Gastroesophageal sphincter (tissue), 4 donors: Measurements from ENCODE around the gene MILR1. TPM values are rescaled to one million over a fixed set of nuclear protein-coding genes. Genes with fewer than 3 reads are reported as not detected.

Experiments used
- ATAC-seq: fragments of 150-250 bp; one replicate; pipeline ENCODE4 v1.9.1; 2016; ENCODE audit warnings: mild to moderate bottlenecking, moderate library complexity
- H3K27ac ChIP-seq, 4 donors: fragments of 200-600 bp; sonication (generic) in 3 of 4; 1 replicate in 3 of 4; 2 replicates in 1 of 4; pipeline ENCODE4 v1.5.1; 2016 to 2019
- H3K27me3 ChIP-seq: fragments of 200-600 bp; sonication (generic); one replicate; pipeline ENCODE4 v1.5.1; 2019
- H3K36me3 ChIP-seq, 2 donors: fragments of 200-600 bp; sonication (generic); one replicate each; pipeline ENCODE4 v1.5.1; 2019; ENCODE audit warnings: control low read depth in 1 of 2
- H3K4me1 ChIP-seq, 3 donors: fragments of 200-600 bp; sonication (generic); 1 replicate in 2 of 3; 2 replicates in 1 of 3; pipeline ENCODE4 v1.5.1; 2016 to 2019; ENCODE audit warnings: control low read depth in 2 of 3
- H3K4me3 ChIP-seq, 2 donors: fragments of 200-600 bp; sonication (generic); one replicate each; pipeline ENCODE4 v1.5.1; 2019; ENCODE audit warnings: mild to moderate bottlenecking in 1 of 2, moderate library complexity in 1 of 2
- H3K9me3 ChIP-seq, 3 donors: fragments of 200-600 bp; sonication (generic); one replicate each; pipeline ENCODE4 v1.5.1; 2017 to 2019; ENCODE audit warnings: control low read depth in 2 of 3
- CTCF ChIP-seq, 4 experiments: fragments of 200-600 bp in 2 of 4; fragments of 450-650 bp in 2 of 4; sonication (generic) in 1 of 4; IDR thresholded peaks; one replicate each; pipeline ENCODE4 v1.5.1; 2017 to 2019; ENCODE audit warnings: antibody characterized with exemption in 4 of 4, mild to moderate bottlenecking in 2 of 4, moderate library complexity in 2 of 4
- EP300 ChIP-seq: sonication (generic); formaldehyde crosslinking; IDR thresholded peaks from one replicate; pipeline ENCODE4 v1.6.1; 2017; ENCODE audit warnings: antibody characterized with exemption, mild to moderate bottlenecking
- POLR2A ChIP-seq, 2 donors: fragments of 450-650 bp; IDR thresholded peaks; one replicate each; pipeline ENCODE4 v1.6.1; 2017; ENCODE audit warnings: antibody characterized with exemption in 2 of 2, mild to moderate bottlenecking in 2 of 2, moderate library complexity in 1 of 2
- POLR2AphosphoS5 ChIP-seq: sonication (generic); formaldehyde crosslinking; IDR thresholded peaks from one replicate; pipeline ENCODE4 v1.6.1; 2017; ENCODE audit warnings: antibody characterized with exemption
- WGBS, 2 donors: methylation state at CpG; one replicate each; pipeline ENCODE4 v1.1.5; 2018; ENCODE audit warnings: low coverage in 1 of 2; 5-methylcytosine and 5-hydroxymethylcytosine counted together
- total RNA-seq, 4 donors: library from RNA; depleted of rRNA; stranded (reverse); fragments of >200 nt; gene quantifications; one replicate each; pipeline ENCODE4 v1.1.0, GENCODE V29; 2016

The MILR1 gene
- total RNA-seq, 4 donors from 2014 or later, result 3.5 to 10.1 (median 7.3) TPM; not detected in 1

- Histone ChIP-seq H3K9me3 (no peaks in the 10 kb centered on the region), H3K4me3 (peak overlapping the region in 1 of 2 donors; percentile 28), H3K36me3 (no peaks in the 10 kb centered on the region), H3K4me1 (peaks cover 0 to 32% (median 0%) of the 10 kb centered on the region in 3 donors), H3K27me3 (no peaks in the 10 kb centered on the region), H3K27ac (peak overlapping the region in 3 of 4 donors; percentile 27 to 69 (median 33))
- ATAC-seq, result peak; percentile 81
- WGBS, 2 donors, result 42 to 57% methylated on average over 9 to 14 of the region's 24 CpGs
- TF ChIP-seq EP300 (no peak), POLR2AphosphoS5 (no peak), POLR2A (IDR thresholded peaks at IDR 0.05) (no peak), CTCF (IDR thresholded peaks at IDR 0.05) (no peak)
Measured at GRCh38 chr17:64411999-64412771, 36.7 kb upstream of the MILR1 start.

GRCh38 chr17:64412944-64413381 lies 36.0 kb upstream of the MILR1 start:
- no peak for ATAC-seq
- peaks cover 0 to 32% (median 0%) of the 10 kb centered on the region in 3 donors for H3K4me1 ChIP-seq
- peak overlapping the region in 1 of 2 donors; percentile 28 for H3K4me3 ChIP-seq
- WGBS, 2 donors, result 93 to 100% methylated on average over 2 of the region's 2 CpGs
- peak overlapping the region in 3 of 4 donors; percentile 27 to 69 (median 33) for H3K27ac ChIP-seq
- no peaks in the 10 kb centered on the region for H3K9me3 ChIP-seq
- TF ChIP-seq POLR2AphosphoS5, result no peak
- no peak for TF ChIP-seq EP300
- TF ChIP-seq CTCF (IDR thresholded peaks at IDR 0.05), result no peak
- no peak for TF ChIP-seq POLR2A (IDR thresholded peaks at IDR 0.05)
- H3K27me3 ChIP-seq, result no peaks in the 10 kb centered on the region
- no peaks in the 10 kb centered on the region for H3K36me3 ChIP-seq

- no peak for ATAC-seq
- Histone ChIP-seq H3K27me3 (no peaks in the 10 kb centered on the region), H3K36me3 (no peaks in the 10 kb centered on the region), H3K9me3 (no peaks in the 10 kb centered on the region), H3K4me1 (peaks cover 0 to 32% (median 0%) of the 10 kb centered on the region in 3 donors), H3K27ac (peak overlapping the region in 2 of 4 donors; percentile 33 to 69), H3K4me3 (peak overlapping the region in 1 of 2 donors; percentile 11)
- WGBS, 2 donors, result 49 to 89% methylated on average over 2 to 3 of the region's 4 CpGs
- TF ChIP-seq CTCF (IDR thresholded peaks at IDR 0.05) (no peak), POLR2AphosphoS5 (no peak), EP300 (no peak), POLR2A (IDR thresholded peaks at IDR 0.05) (no peak)
Measured at GRCh38 chr17:64413513-64413912, 35.4 kb upstream of the MILR1 start.

- no peak for TF ChIP-seq POLR2AphosphoS5
- peak; percentile 63 to 83 (median 80) for TF ChIP-seq CTCF (IDR thresholded peaks at IDR 0.05)
- Histone ChIP-seq H3K27ac (no peak overlapping the region), H3K9me3 (no peaks in the 10 kb centered on the region), H3K36me3 (no peaks in the 10 kb centered on the region), H3K4me1 (peaks cover 0 to 4% (median 0%) of the 10 kb centered on the region in 3 donors), H3K27me3 (no peaks in the 10 kb centered on the region), H3K4me3 (no peak overlapping the region)
- peak; percentile 62 for ATAC-seq
- WGBS, 2 donors, result 15 to 30% methylated on average over 14 to 18 of the region's 19 CpGs
Measured at GRCh38 chr17:64418506-64419339, 30.2 kb upstream of the MILR1 start.
